ENCODE measurements around the gene NAP1L5.

Gene NAP1L5

DNA sequence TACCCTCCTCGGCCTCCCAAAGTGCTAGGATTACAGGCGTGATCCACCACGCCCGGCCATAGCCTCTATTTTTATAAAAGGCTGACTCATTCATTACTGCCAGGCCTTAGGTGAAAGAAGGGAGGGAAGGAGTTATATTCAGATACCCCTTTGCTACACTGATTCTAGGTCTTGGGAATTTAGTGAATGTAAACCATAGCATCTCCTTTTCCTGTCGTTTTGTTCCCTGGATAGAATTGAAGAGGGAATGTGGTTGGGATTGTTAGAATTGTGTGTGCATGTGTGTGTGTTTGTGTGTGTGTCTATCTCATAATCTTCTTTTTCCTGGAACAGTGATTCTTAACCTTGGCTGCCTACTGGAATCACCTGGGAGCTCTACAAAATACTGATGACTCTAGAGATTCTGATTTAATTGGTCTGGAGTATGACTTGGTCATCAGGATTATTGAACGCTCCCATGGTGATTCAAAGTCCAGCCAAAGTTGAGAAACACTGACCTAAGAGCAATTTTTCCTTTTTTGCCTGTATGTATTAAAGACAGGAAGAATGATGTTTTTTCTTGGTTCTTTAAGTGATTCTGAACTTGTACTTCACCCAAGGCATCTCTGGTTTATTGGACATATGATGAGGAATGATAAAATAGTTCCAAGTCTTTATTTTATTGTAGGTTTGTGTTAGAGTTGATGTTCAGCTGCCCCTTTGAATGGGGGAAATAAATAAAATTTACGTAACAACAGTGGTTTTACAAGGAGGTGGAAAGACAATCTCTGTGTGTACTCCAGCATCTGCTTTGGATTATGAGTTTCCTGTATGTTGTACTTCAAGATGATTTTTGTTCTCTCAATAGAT is 37.0 kb downstream of the NAP1L5 start:
- peaks cover 2% of the 10 kb centered on the region for H3K4me1 Mint-ChIP-seq
- no peak for DNase-seq
- H3K36me3 Mint-ChIP-seq (ENCODE audit: low read depth): peaks cover 11% of the 10 kb centered on the region
- no peak overlapping the region for H3K4me3 Mint-ChIP-seq
- no peak for ATAC-seq
- no peaks in the 10 kb centered on the region for H3K27me3 Mint-ChIP-seq
- H3K9me3 Mint-ChIP-seq: no peaks in the 10 kb centered on the region
- no peak overlapping the region for H3K27ac Mint-ChIP-seq

- no peak overlapping the region for H3K27ac Mint-ChIP-seq
- H3K27me3 Mint-ChIP-seq: no peaks in the 10 kb centered on the region
- no peaks in the 10 kb centered on the region for H3K9me3 Mint-ChIP-seq
- ATAC-seq (no peak), DNase-seq (no peak)
- H3K36me3 Mint-ChIP-seq (ENCODE audit: low read depth): peaks cover 17% of the 10 kb centered on the region
- no peak overlapping the region for H3K4me3 Mint-ChIP-seq
- peaks cover 2% of the 10 kb centered on the region for H3K4me1 Mint-ChIP-seq
These were observed 37.8 kb downstream of the NAP1L5 start for GRCh38 chr4:88659890-88660208.

GRCh38 chr4:88659055-88659889 is 38.4 kb downstream of the NAP1L5 start:
- DNase-seq: peak; percentile 18
- peaks cover 17% of the 10 kb centered on the region for H3K36me3 Mint-ChIP-seq (ENCODE audit: low read depth)
- no peaks in the 10 kb centered on the region for H3K27me3 Mint-ChIP-seq
- peaks cover 2% of the 10 kb centered on the region for H3K4me1 Mint-ChIP-seq
- H3K9me3 Mint-ChIP-seq: no peaks in the 10 kb centered on the region
- no peak overlapping the region for H3K27ac Mint-ChIP-seq
- H3K4me3 Mint-ChIP-seq: no peak overlapping the region
- ATAC-seq: peak; percentile 72

DNA sequence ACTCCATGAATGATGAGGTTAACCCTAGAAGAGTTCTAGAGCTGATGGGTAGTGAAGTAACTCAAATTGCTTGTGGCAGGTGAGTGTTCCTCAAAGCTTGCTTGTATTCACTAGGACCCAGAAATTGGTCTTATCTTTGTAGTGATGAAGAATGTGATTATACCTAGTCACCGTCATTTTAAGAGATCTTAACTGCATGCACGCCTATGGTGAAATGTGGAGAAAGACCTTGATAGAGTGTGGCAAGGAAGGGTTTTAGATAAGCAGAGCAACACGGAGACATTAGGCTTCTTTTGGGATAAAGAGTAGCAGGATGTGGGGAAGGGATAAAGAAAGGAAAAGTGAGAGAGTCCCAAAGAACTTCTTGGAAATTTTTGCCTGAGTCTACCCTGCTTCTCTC is 42.4 kb downstream of the NAP1L5 start:
- H3K4me1 Mint-ChIP-seq: peaks cover 17% of the 10 kb centered on the region
- H3K27ac Mint-ChIP-seq: no peak overlapping the region
- H3K4me3 Mint-ChIP-seq: no peak overlapping the region
- ATAC-seq (no peak), DNase-seq (no peak)
- H3K36me3 Mint-ChIP-seq (ENCODE audit: low read depth): peaks cover 21% of the 10 kb centered on the region
- no peaks in the 10 kb centered on the region for H3K9me3 Mint-ChIP-seq
- H3K27me3 Mint-ChIP-seq: no peaks in the 10 kb centered on the region

DNA sequence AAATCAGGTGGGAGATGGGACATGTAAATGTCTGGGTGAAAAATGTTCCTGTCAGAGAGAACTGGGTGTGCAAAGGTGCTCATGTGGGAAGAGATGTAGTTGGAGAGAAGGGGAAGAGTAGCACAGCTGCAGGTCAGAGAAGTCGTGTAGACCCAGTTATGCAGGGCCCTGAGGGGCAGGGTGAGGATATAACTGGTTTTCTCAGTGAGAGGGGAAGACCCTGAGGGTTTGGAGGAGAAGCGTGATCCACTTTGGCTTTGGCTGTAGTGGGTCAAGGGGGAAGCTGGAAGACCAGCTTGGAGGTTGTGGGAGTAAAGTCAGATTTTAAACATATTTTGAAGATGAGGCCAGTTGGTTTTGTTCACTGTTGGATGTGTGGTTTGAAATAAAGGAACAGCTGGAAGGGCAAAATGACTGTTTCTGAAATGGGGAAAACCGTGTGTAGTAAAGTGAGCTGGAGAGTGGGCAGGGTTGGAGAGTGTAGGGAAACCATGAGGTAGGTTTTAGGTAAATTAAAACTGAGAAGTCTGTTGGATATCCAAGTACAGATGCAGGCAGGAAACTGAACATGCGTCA is 44.2 kb downstream of the NAP1L5 start:
- peak overlapping the region; percentile 3 for H3K27ac Mint-ChIP-seq
- ATAC-seq (no peak), DNase-seq (no peak)
- H3K36me3 Mint-ChIP-seq (ENCODE audit: low read depth): peaks cover 23% of the 10 kb centered on the region
- no peaks in the 10 kb centered on the region for H3K9me3 Mint-ChIP-seq
- H3K4me1 Mint-ChIP-seq: peaks cover 27% of the 10 kb centered on the region
- H3K27me3 Mint-ChIP-seq: no peaks in the 10 kb centered on the region
- H3K4me3 Mint-ChIP-seq: no peak overlapping the region

DNA sequence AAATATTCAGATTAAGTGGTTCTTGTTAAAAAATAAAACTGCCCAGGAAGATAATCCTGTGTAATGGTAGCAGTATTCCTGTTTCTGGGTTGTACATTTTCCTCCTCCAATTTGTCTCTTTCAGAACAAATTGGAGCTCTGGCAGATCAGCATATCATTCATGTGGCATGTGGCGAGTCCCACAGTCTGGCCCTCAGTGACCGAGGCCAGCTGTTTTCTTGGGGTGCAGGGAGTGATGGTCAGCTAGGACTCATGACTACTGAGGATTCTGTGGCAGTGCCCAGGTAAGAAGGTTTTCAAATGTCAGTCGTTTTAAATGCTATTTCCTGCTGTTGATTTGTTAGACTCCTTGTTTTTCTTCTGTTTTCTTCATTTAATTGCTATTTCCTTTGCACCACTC is 47.9 kb downstream of the NAP1L5 start:
- DNase-seq (no peak), ATAC-seq (no peak)
- Mint-ChIP-seq H3K36me3 (ENCODE audit: low read depth) (peaks cover 11% of the 10 kb centered on the region), H3K9me3 (no peaks in the 10 kb centered on the region), H3K4me3 (no peak overlapping the region), H3K4me1 (peaks cover 58% of the 10 kb centered on the region), H3K27ac (no peak overlapping the region), H3K27me3 (no peaks in the 10 kb centered on the region)

DNA sequence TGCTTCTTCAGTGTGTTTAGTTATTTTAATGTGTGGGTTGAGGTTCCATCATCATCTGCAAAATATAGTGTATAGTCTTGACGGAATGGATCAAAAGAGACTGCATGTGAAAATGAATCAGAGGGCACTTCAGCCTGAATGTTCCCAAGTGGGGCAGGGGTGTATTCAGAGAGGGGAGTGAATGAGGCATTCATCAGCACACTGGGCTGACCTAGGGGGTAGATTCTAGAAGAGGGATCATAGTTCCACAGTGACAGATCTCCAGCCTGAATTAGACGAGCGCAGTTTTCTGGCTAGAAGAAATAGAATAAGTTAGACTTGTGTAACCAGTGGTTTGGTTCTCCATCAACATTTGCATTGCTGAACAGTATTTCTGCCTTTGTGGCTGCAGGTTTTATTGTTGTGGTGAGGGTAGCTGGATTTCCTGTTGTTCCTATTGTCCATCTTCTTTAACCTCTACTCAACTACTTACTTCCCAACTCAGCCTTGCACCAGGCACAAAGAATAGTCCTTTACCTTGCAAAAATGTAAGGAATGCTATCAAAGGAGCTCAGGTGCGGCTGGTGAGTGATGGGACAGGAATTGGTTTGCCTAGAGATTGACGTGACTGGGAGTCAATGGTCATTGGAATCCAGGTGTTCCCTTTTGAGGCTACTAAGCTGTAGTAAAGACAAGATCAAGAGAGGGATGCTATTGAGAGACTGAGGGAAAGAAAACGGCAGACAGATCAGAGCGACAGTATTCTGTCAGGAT is 50.9 kb downstream of the NAP1L5 start:
- no peak for DNase-seq
- H3K4me1 Mint-ChIP-seq: peaks cover 47% of the 10 kb centered on the region
- H3K27ac Mint-ChIP-seq: no peak overlapping the region

GRCh38 chr4:88645994-88646393 is 51.6 kb downstream of the NAP1L5 start:
- H3K9me3 Mint-ChIP-seq: peaks cover 5% of the 10 kb centered on the region
- H3K27me3 Mint-ChIP-seq: no peaks in the 10 kb centered on the region
- peaks cover 5% of the 10 kb centered on the region for H3K36me3 Mint-ChIP-seq (ENCODE audit: low read depth)
- H3K4me3 Mint-ChIP-seq: no peak overlapping the region
- H3K27ac Mint-ChIP-seq: no peak overlapping the region
- no peak for DNase-seq
- no peak for ATAC-seq
- peaks cover 47% of the 10 kb centered on the region for H3K4me1 Mint-ChIP-seq

More for the DNA sequence above, 50.9 kb downstream of the NAP1L5 start:
- H3K36me3 Mint-ChIP-seq (ENCODE audit: low read depth): peaks cover 5% of the 10 kb centered on the region
- no peaks in the 10 kb centered on the region for H3K27me3 Mint-ChIP-seq
- no peaks in the 10 kb centered on the region for H3K9me3 Mint-ChIP-seq
- H3K4me3 Mint-ChIP-seq: no peak overlapping the region
- no peak for ATAC-seq
